BJ (cell line): ENCODE results near the gene KLHDC4. TPM values are rescaled to one million over a fixed set of nuclear protein-coding genes. Genes with fewer than 3 reads are reported as not detected.
"Not testable (repeated sequence)": the region's sequence is repeated elsewhere in the genome, so short reads cannot be mapped to it uniquely, and the experiment has no call there.

Experiments used
- CTCF ChIA-PET: fragments of 350-600 bp; formaldehyde crosslinking; extraction: SDS; loops from one replicate; lab custom pipeline; 2021; ENCODE audit warnings: antibody characterized with exemption, inconsistent platforms; lab: Yijun Ruan, JAX
- POLR2A ChIA-PET: fragments of 300-600 bp; sonication (Branson Sonifier 250); formaldehyde crosslinking; extraction: SDS; loops from one replicate; lab custom pipeline; 2021; ENCODE audit warnings: antibody characterized with exemption; lab: Charles Lee
- DNase-seq: peaks from one replicate; pipeline ENCODE4 v3.0.0-alpha.2; 2011; ENCODE audit warnings: low read depth
- H3K27me3 ChIP-seq: 2 replicates; pipeline ENCODE4 v1.6.0; 2011; ENCODE audit warnings: low read length; ENCODE audit not compliant: control insufficient read depth, insufficient read depth
- H3K36me3 ChIP-seq: 2 replicates; pipeline ENCODE4 v1.5.1; 2011; ENCODE audit warnings: low read length; ENCODE audit not compliant: control insufficient read depth, insufficient read depth
- H3K4me3 ChIP-seq: 2 replicates; pipeline ENCODE4 v1.5.1; 2011; ENCODE audit warnings: low read depth, mild to moderate bottlenecking, control low read depth, low read length
- polyA plus RNA-seq: library from polyadenylated mRNA; depleted of rRNA; stranded (reverse); fragments of >200 nt; gene quantifications from 2 replicates; pipeline ENCODE4 v1.2.3, GENCODE V29; 2011
- TF ChIP-seq, protein P1 (sequence below): IDR thresholded peaks from 2 replicates; pipeline ENCODE4 v1.5.1; 2011; ENCODE audit warnings: low read depth, mild to moderate bottlenecking, control low read depth, inconsistent platforms, low read length, moderate library complexity; ENCODE audit not compliant: insufficient read depth

KLHDC4 gene
- polyA plus RNA-seq, 1 experiment, result 16.1 TPM

DNA sequence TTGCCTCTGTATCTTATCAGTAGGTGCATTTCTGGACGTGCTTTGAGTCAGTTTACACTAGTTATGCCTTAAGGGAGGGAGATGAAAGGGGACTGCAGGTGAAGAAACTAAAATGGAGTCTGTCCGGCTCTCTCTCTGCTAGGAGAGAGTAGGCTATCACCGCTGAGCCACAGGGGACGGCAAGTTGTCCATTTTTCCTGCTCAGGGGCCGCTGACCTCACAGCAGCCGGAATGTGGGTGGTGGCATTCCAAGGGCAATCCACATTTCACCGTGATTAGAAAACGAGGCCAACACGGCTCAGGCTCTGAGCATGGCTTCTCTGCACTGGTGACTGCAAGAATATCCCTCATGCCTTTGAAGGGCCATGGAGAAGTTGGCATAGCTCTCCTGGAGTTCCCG, 19.0 kb upstream of the KLHDC4 start:
- Histone ChIP-seq H3K27me3 (no peaks in the 10 kb centered on the region), H3K36me3 (no peaks in the 10 kb centered on the region), H3K4me3 (no peak overlapping the region)
- ChIA-PET CTCF (interaction anchor here (1.7 to 3.9 kb wide), 2 partner anchors 65 to 87 kb away, joined by 5 to 16 read pairs; no protein-coding TSS in a partner anchor), POLR2A (interaction anchor here (0.6 kb wide), 2 partner anchors 203 to 519 kb away, joined by 3 to 11 read pairs; no protein-coding TSS in a partner anchor)
- TF ChIP-seq, protein P1, sequence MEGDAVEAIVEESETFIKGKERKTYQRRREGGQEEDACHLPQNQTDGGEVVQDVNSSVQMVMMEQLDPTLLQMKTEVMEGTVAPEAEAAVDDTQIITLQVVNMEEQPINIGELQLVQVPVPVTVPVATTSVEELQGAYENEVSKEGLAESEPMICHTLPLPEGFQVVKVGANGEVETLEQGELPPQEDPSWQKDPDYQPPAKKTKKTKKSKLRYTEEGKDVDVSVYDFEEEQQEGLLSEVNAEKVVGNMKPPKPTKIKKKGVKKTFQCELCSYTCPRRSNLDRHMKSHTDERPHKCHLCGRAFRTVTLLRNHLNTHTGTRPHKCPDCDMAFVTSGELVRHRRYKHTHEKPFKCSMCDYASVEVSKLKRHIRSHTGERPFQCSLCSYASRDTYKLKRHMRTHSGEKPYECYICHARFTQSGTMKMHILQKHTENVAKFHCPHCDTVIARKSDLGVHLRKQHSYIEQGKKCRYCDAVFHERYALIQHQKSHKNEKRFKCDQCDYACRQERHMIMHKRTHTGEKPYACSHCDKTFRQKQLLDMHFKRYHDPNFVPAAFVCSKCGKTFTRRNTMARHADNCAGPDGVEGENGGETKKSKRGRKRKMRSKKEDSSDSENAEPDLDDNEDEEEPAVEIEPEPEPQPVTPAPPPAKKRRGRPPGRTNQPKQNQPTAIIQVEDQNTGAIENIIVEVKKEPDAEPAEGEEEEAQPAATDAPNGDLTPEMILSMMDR, result no peak
- no peak for DNase-seq

DNA sequence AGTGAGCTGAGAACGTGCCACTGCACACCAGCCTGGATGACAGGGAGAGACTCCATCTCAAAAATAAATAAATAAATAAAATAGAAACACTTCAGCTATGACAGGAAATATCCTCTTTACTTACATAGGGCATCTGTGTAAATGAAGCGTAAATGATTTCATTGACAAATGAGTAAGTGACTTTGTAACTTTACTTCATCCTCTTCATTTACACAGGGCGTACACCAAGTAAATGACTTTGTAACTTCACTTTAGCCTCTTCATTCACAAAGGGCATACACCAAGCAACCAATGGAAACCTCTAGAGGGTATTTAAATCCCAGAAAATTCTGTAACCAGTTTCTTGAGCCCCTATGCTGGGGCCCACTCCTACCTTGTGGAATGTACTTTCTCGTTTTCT, 16.2 kb upstream of the KLHDC4 start:
- H3K4me3 ChIP-seq, result no peak overlapping the region
- CTCF ChIA-PET, result interaction anchor here (1.5 to 4.0 kb wide), 4 partner anchors 65 to 127 kb away, joined by 5 to 172 read pairs (median 42); partner anchors contain the start of gene SLC7A5
- H3K36me3 ChIP-seq, result no peaks in the 10 kb centered on the region
- POLR2A ChIA-PET, result no interaction called here
- no peaks in the 10 kb centered on the region for H3K27me3 ChIP-seq
- TF ChIP-seq, protein P1, result no peak
- DNase-seq, result no peak

DNA sequence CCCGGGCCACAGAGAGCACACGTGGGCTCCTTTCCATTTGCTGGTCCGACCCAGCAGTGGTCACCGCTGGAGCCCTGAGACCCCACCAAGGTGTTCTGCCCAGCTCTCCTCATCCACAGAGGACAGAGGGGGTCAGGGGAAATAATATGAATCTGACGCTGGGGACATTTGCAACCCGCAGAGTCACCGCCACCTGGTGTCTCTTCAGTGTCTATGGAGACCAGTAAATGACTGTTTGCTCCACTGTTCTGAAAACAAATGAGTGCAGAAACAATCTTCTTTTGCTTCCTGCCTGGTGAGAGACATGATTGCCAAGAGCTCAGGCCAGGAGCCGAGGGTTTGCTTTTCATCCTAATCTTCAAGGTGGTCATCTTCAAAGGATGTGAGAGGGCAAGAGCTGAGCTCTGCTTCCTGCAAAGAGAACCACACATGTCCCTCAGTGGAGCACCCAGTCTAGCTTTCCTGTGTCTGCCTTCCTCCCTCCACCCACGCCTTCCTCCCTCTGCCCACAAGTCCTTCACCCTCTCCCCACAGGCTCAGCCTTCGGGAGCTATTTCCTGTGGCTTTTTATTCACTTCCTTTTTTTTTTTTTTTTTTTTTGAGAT, 14.7 kb upstream of the KLHDC4 start:
- H3K27me3 ChIP-seq, result no peaks in the 10 kb centered on the region
- POLR2A ChIA-PET, result interaction anchor here (0.6 kb wide), 2 partner anchors 88 to 91 kb away, joined by 4 read pairs; no protein-coding TSS in a partner anchor
- H3K36me3 ChIP-seq, result no peaks in the 10 kb centered on the region
- CTCF ChIA-PET, result interaction anchor here (0.6 to 4.0 kb wide), 19 partner anchors 11 to 1004 kb away, joined by 3 to 172 read pairs (median 7); partner anchors contain the start of gene SLC7A5
- DNase-seq, result no peak
- TF ChIP-seq, protein P1, result no peak
- H3K4me3 ChIP-seq, result no peak overlapping the region

DNA sequence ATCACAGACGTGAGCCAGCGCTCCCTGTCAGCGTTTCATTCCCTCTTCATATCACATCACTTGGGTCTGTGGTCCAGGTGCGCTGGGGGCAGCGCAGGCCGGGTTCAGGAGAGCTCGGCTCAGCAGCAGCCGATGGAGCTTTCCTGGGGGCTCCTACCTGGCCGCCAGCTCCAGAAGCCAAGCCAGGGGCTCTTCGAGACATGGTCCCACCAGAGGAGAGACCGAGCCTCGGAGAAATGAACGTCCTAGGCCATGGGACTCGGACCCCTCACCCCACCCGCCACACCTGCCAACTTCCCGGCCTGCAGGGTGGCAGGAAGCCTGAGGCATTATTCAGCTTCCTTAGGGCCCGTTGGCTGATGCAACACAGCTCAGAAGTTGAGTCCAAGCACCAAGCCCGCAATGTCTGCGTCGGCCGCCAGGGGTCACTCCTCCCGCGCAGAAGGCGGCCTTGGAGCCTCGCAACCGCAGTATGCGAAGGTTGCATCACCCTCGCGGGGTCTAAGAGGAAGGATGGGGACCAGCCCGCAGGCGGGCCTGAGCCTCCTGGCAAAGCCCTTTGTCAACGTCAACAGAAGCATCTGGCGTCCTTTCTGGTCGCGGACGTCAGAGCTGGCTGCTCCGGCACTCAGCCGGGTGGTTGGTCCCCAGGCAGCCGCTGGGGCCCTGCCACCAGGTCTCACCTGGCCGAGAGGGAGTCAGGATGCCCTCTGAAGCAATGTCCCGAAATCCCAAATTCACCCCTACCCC, 13.2 kb upstream of the KLHDC4 start:
- CTCF ChIA-PET, result interaction anchor here (0.5 to 4.0 kb wide), 52 partner anchors 9 to 784 kb away, joined by 3 to 172 read pairs (median 5); partner anchors contain the start of genes KLHDC4 and SLC7A5
- no peaks in the 10 kb centered on the region for H3K36me3 ChIP-seq
- DNase-seq, result peak; percentile 87
- no peaks in the 10 kb centered on the region for H3K27me3 ChIP-seq
- H3K4me3 ChIP-seq, result no peak overlapping the region
- TF ChIP-seq, protein P1, result peak; percentile 98
- POLR2A ChIA-PET, result interaction anchor here (0.5 to 1.0 kb wide), 3 partner anchors 91 to 755 kb away, joined by 3 to 4 read pairs (median 3); no protein-coding TSS in a partner anchor

DNA sequence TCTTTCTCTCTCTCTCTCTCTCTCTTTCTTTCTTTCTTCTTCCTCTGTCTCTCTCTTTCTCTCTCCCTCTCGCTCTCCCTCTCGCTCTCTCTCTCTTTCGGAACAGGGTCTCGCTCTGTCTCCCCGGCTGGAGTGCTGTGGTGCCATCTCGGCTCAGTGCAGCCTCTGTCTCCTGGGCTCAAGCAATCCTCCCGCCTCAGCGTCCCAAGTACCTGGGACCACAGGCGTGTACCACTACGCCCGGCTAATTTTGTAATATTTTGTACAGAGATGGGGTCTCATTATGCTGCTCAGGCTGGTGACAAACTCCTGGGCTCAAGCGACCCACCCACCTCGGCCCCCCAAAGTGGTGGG, 12.7 kb upstream of the KLHDC4 start:
- ChIA-PET POLR2A (interaction anchor here (0.5 to 1.0 kb wide), 2 partner anchors 91 to 93 kb away, joined by 3 to 4 read pairs; no protein-coding TSS in a partner anchor), CTCF (interaction anchor here (0.5 to 4.0 kb wide), 45 partner anchors 9 to 784 kb away, joined by 3 to 172 read pairs (median 6); partner anchors contain the start of genes KLHDC4 and SLC7A5)
- TF ChIP-seq, protein P1, result no peak
- no peak for DNase-seq
- Histone ChIP-seq H3K36me3 (no peaks in the 10 kb centered on the region), H3K27me3 (no peaks in the 10 kb centered on the region), H3K4me3 (no peak overlapping the region)

DNA sequence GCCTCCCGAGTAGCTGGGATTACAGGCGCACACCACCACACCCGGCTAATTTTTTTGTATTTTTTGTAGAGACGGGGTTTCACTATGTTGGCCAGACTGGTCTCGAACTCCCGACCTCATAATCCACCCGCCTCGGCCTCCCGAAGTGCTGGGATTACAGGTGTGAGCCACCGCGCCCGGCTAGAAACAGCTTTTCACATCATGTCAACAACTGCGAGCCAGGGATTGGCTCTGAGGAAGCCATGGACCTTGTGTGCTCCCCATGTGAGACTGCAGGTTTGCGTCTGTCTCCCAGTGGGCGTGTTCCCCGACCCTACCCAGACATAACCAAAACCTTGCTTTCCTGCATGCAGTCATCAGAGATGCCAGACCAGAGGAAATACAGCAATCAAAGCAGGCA, 8.1 kb upstream of the KLHDC4 start:
- H3K36me3 ChIP-seq, H3K4me3 ChIP-seq, POLR2A ChIA-PET, DNase-seq, H3K27me3 ChIP-seq: not testable (repeated sequence)
- CTCF ChIA-PET, result interaction anchor here (1.0 to 4.2 kb wide), 3 partner anchors 76 to 185 kb away, joined by 3 to 14 read pairs (median 5); no protein-coding TSS in a partner anchor

DNA sequence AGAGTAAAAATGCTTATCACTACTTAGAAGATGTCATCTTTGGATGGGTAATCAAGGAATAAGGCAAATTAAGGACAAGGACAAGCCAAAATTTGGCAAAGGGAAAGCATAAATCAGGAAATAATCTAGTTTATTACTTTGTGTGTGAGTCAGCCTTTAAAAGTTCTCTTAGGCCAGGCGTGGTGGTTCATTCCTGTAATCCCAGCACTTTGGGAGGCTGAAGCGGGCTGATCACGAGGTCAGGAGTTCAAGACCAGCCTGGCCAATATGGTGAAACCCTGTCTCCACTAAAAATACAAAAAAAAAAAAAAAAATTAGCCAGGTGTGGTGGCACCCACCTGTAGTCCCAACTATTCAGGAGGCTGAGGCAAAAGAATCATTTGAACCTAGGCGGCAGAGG, 1.7 kb upstream of the KLHDC4 start:
- H3K4me3 ChIP-seq, POLR2A ChIA-PET, H3K36me3 ChIP-seq, H3K27me3 ChIP-seq, DNase-seq: not testable (repeated sequence)
- CTCF ChIA-PET, result interaction anchor here (0.7 to 3.0 kb wide), 5 partner anchors 10 to 179 kb away, joined by 3 to 55 read pairs (median 9); no protein-coding TSS in a partner anchor
